ENCODE results near the gene DNAJB6.

The DNAJB6 gene

DNA sequence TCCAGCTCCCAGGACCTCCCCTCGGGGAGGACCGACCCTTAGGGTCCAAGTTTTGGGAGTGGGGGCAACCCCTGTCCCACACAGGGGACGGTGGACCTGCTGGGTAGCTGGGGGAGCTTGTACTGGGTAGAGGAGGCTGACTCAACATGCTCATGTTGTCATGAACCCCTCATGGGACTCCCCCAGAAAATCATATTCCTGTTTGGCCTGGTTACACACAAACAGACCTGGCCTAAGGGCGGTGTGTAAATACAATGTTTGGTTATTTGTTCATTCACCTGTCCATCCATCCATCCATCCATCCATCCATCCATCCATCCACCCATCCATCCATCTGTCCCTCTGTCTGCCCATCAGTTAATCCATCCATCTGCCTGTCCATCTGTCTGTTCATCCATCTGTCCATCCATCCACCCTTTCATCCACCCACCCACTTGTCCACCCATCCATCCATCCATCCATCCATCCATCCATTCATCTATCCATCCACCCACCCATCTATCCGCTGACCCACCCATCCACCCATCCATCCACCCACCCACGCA, 92.9 kb downstream of the DNAJB6 start:
- no peak for DNase-seq

- DNase-seq, result no peak
Observed at GRCh38 chr7:157430721-157431120, 93.9 kb downstream of the DNAJB6 start.

DNA sequence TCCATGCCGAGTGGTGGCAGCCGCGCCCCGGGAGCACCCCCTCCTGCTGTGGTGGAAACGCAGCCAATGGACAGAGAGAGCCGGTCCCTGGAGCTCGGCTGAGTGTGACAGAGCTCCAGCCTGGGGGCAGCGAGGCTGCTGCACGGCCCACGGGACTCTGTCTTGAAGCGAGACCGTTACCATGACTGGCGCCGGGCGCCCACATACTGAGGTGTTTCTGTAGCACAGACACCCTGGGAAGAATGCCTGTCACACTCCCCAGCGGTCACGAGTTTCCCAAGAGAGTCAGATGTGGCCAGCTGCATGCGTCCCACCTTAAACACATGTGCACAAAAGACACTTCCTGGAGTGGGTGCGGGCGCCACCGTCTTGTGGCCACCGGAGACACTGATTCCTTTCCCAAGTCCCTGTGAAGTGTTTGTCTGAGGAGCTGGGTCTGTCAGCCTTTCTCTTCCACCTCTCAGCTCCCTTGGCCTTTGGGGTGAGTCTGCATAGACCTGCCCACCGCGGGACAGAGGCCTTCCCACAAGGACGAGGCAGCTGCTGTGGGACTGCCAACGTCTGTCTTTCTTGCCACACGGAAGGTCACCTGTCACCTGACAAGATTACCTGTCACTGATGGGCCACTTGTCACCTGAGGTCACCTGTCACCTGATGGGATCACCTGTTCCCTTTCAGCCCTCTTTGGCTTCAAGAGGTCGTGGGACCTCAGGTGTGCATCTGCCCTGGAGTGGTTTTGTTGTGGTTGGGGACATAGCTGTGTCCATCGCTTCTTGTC, 94.6 kb downstream of the DNAJB6 start:
- no peak for DNase-seq

DNA sequence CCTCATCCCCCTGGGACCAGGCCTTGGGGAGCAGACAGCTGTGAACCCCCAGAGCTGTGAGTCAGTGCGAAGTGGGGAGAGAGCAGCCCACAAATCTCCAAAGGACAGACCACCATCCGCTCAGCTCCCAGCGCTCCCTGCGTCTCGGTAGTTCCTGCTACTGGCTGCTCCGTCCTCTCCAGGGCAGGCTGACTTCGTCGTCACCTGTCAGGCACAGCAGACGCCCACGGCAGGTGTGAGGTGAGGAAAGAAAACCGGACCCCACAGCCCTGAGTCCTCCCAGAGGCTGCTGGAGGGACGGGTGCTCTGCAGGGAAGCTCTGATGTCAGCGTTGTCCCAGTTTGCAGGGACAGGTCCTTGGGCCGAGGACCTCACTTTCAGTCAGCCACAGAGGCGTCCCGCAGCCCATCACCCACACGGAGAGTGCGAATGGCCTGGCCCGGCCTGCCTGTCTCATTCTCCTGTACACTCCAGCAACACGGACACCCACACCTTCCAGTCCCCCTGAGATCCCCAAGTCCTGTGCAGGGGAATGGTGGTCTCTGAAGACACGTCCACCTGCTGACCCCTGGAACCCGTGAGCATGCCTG, 95.2 kb downstream of the DNAJB6 start:
- DNase-seq, result no peak

DNA sequence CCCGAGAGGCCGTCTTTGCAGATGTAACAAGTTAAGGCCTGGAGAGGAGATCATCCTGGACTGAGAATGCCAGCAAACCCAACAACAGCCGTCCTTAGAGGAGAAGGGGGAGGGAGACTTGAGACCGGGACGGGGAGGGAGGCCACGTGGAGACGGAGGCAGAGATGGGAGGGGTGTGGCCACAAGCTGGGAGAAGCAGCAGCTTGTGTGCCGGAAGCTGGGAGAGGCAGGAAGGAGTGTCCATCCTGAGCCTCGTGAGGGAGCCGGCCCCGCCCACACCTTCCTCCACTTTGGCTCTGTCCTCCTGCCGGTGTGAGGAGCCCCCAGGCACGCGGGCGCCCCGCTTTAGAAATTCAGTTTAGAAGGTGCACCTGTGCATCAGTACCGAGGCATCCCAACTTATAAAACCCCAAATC, 95.7 kb downstream of the DNAJB6 start:
- no peak for DNase-seq

DNA sequence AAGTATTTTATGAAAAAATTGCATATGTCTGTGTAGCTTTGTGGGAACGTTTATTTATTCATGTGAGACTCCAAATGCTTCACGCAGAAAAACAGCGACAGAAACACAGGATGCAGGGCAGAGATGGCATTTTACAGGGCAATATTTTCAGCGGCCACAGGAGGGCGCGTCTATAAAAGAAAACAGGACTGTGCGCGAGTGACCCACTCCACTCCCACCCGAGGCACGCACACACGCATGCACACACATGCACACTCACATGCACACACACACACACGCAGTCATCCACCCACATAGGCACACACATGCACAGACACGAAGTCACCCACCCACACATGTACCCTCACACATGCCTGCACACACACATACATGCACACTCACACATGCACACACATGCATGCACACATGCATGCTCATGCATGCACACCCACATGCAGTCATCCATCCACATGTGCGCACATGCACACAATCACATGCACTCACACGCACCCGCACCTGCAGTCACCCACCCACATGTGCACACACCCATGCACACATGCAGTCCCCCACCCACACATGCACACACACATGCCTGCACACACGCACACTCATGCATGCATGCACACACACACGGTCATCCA, 96.3 kb downstream of the DNAJB6 start:
- DNase-seq, result no peak

- DNase-seq, result no peak
Observed at GRCh38 chr7:157433628-157434027, 96.8 kb downstream of the DNAJB6 start.

DNA sequence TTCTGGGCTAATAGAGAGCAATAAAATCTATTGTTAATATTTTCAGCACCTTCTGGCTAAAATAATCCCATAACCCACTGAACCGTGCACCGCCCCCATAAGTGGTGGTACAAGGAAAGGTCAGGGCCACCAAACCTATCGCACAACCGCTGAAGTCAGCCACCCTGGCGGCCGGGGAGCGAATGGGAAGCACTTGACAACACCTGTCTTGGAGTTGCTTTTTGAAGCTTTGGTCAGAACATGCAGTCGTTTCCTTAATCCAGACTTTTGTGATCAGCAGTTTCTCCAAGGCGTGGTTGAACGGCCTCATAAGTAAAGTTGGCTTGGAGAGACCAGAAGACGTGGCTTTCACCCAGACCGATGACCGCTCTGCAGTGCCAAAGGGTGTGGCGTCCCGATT, 97.4 kb downstream of the DNAJB6 start:
- no peak for DNase-seq

GRCh38 chr7:157434701-157435100, 97.9 kb downstream of the DNAJB6 start:
- no peak for DNase-seq

GRCh38 chr7:157436076-157436475, 99.3 kb downstream of the DNAJB6 start:
- DNase-seq, result no peak

DNA sequence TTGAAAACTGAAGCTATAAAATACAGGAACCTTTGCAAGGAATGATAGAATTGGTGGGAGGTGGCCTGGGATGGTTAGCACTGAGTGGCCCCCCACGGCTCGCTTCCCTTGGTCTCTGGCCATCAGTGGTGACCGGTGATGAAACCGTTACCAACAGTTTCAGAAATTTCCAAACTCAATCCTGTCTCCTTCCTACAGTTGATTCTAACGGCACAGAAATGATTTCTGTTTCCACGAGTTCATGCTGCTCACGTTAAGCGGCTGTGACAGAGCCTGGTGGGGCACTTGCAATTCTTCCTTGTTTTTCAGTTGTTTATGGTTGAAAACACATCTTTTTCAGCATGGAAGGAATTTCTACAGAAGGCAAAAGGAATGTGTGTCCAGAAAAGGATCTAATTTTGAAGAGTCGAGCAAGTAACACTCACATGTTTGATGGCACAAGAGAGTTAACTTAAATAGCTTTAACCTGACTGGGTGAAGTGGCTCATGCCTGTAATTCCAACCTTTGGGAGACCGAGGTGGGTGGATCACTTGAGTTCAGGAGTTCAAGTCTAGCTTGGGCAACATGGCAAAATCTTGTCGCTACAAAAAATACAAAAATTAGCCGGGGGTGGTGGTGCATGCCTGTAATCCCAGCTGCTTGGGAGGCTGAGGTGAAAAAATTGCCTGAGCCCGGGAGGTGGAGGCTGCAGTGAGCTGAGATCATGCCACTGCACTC, 100.1 kb downstream of the DNAJB6 start:
- DNase-seq, result no peak

- DNase-seq, result no peak
Observed at GRCh38 chr7:157437519-157438061, 100.8 kb downstream of the DNAJB6 start.

DNA sequence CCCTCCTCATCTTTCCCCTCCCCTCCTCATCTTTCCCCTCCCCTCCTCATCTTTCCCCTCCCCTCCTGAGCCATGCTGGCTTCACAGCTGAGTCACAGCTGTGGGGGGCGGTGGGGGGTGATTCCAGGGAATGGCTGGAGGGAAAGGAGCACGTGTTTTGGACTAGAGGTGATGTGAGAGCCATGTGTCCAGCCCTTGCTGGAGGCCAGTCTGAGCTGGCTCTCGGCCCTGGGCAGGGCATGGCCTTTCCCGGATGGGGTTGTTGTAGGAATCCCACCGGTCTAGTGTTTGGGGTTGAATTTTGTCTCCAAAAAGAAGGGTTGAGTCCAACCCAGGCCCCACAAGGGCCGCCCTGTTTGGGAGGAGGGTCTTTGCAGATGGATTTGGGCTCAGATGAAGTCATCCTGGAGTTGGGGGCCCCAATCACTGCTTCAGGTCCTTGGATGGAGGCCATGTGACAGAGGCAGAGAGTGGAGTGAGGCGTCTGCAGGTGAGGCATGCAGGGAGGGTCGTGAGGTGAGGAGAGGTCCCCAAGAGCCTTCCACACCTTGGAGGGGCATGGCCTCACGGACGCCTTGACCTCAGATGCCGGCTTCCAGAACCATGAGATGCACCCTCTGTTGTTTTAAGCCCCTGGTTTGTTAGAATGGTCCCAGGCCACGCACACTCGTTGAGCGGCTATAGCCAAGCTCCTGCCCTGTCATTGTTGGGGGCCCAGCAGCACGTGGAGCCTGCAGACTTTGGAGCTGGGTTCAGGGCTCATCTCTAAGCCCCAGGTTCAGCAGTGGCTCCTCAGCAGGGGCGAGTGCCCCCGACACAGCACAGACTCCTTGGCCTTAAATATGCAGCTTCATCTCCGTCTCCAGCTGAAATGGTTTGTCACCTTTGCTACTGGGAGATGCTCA, 101.6 kb downstream of the DNAJB6 start:
- no peak for DNase-seq

GRCh38 chr7:157439149-157439548, 102.3 kb downstream of the DNAJB6 start:
- DNase-seq, result no peak

GRCh38 chr7:157439761-157440160, 103.0 kb downstream of the DNAJB6 start:
- DNase-seq, result no peak

- no peak for DNase-seq
Observed at GRCh38 chr7:157440346-157441022, 103.7 kb downstream of the DNAJB6 start.

DNA sequence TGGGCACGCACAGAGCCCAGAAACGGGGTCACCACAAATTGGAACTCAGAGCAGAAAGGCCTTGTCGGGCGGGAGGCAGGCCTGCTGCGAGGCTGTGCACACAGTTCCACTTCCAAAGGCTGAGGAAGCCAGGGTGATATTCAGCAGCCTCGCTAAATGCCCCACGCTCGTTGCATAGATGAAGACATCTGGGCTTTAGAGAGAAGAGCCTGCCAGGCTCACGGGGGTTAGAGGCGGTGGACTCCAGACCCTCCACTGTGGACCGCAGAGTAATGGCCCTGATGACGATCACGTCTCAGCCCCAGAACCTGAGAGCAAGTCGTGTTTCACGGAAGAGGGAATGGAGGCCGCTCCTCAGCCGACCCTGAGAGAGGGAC, 104.2 kb downstream of the DNAJB6 start:
- no peak for DNase-seq

DNA sequence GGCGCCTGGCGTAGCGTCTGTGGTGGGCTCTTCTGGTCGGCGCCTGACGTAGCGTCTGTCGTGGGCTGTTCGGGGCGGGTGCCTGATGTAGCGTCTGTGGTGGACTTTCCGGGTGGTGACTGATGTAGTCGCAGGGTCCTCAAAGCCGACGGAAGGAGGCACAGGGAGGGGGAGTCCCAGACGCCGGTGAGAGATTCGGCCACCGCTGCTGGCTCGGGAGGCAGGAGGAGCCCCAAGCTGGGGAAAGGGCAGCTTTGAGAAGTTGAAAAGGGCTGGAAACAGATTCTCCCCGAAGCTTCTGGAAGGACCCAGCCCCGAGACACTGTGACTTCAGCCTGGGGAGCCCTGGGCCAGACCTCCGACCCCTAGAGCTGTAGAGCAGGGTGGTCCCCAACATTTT, 105.7 kb downstream of the DNAJB6 start:
- no peak for DNase-seq

- no peak for DNase-seq
Observed at GRCh38 chr7:157442993-157443831, 106.4 kb downstream of the DNAJB6 start.

All from GOT3 (cell line).